GM23338 (cell line): Measurements from ENCODE around the gene SMARCC2. TPM values are rescaled to one million over a fixed set of nuclear protein-coding genes. Genes with fewer than 3 reads are reported as not detected.
A peak's percentile ranks its signal among the peaks of the same experiment; 100 is the strongest.

ENCODE experiments used
- ATAC-seq: fragments of 200-7000 bp; cut with Tn5 transposase; 3 replicates; pipeline ENCODE4 v1.9.1; 2020
- DNase-seq: peaks from one replicate; pipeline ENCODE4 v3.0.0-alpha.2; 2015; ENCODE audit warnings: low spot score
- H2AFZ ChIP-seq: fragments of 200-600 bp; sonication (generic); 2 replicates; pipeline ENCODE4 v1.8.0; 2016; ENCODE audit warnings: antibody characterized with exemption, mild to moderate bottlenecking, moderate library complexity
- H3F3A ChIP-seq: fragments of 200-600 bp; sonication (generic); replicated peaks from 2 replicates; pipeline ENCODE4 v1.8.0; 2017; ENCODE audit warnings: antibody characterized with exemption, mixed run types, low read depth
- H3K27ac ChIP-seq: fragments of 200-600 bp; sonication (generic); 2 replicates; pipeline ENCODE4 v1.6.1; 2016; ENCODE audit warnings: low read depth
- H3K27me3 ChIP-seq: fragments of 200-600 bp; sonication (generic); 2 replicates; pipeline ENCODE4 v1.8.0; 2016; ENCODE audit warnings: mild to moderate bottlenecking, mixed run types, moderate library complexity; ENCODE audit not compliant: insufficient read depth
- H3K36me3 ChIP-seq: fragments of 200-600 bp; sonication (generic); 2 replicates; pipeline ENCODE4 v1.8.0; 2016; ENCODE audit warnings: mild to moderate bottlenecking; ENCODE audit not compliant: insufficient read depth
- H3K4me1 ChIP-seq: fragments of 200-600 bp; sonication (generic); 2 replicates; pipeline ENCODE4 v1.8.0; 2016; ENCODE audit warnings: mild to moderate bottlenecking, moderate library complexity; ENCODE audit not compliant: insufficient read depth
- H3K4me2 ChIP-seq: fragments of 200-600 bp; sonication (generic); 2 replicates; pipeline ENCODE4 v1.7.1; 2017; ENCODE audit warnings: mixed run types
- H3K4me3 ChIP-seq: fragments of 200-600 bp; sonication (generic); 2 replicates; pipeline ENCODE4 v1.6.1; 2016; ENCODE audit warnings: mixed run types
- H3K79me2 ChIP-seq: fragments of 200-600 bp; sonication (generic); replicated peaks from 2 replicates; pipeline ENCODE4 v1.8.0; 2017; ENCODE audit warnings: mild to moderate bottlenecking; ENCODE audit not compliant: insufficient read depth
- H3K9me2 ChIP-seq: fragments of 200-600 bp; sonication (generic); 2 replicates; pipeline ENCODE4 v1.8.0; 2017; ENCODE audit not compliant: insufficient read depth
- H4K20me1 ChIP-seq: fragments of 200-600 bp; sonication (generic); replicated peaks from 2 replicates; pipeline ENCODE4 v1.8.0; 2017; ENCODE audit warnings: mild to moderate bottlenecking; ENCODE audit not compliant: insufficient read depth
- H3K27ac Mint-ChIP-seq: 2 replicates; pipeline ENCODE4 v1.8.0; 2020; ENCODE audit warnings: inconsistent platforms, mild to moderate bottlenecking, moderate library complexity, mixed read lengths
- H3K27me3 Mint-ChIP-seq: 3 replicates; pipeline ENCODE4 v1.8.0; 2022; ENCODE audit warnings: low read depth, mild to moderate bottlenecking, moderate library complexity, mixed read lengths, inconsistent platforms; ENCODE audit not compliant: insufficient read depth, poor library complexity
- H3K36me3 Mint-ChIP-seq: 3 replicates; pipeline ENCODE4 v1.8.0; 2021; ENCODE audit warnings: low read depth, mild to moderate bottlenecking, inconsistent platforms, moderate library complexity, mixed read lengths
- H3K4me1 Mint-ChIP-seq: 3 replicates; pipeline ENCODE4 v1.8.0; 2020; ENCODE audit warnings: mild to moderate bottlenecking, inconsistent platforms, mixed read lengths
- H3K4me3 Mint-ChIP-seq: 3 replicates; pipeline ENCODE4 v1.8.0; 2021; ENCODE audit warnings: moderate library complexity, mild to moderate bottlenecking, inconsistent platforms, mixed read lengths
- H3K9me3 Mint-ChIP-seq: 3 replicates; pipeline ENCODE4 v1.8.0; 2020; ENCODE audit warnings: moderate library complexity, mild to moderate bottlenecking, inconsistent platforms, mixed read lengths
- CREB1 ChIP-seq: fragments of 250-450 bp; sonication (Bioruptor Pico); IDR thresholded peaks from 2 replicates; pipeline ENCODE4 v1.5.0; 2020; ENCODE audit warnings: low read depth, mild to moderate bottlenecking, moderate library complexity
- CTCF ChIP-seq, 2 experiments: fragments of 200-600 bp in 1 of 2; sonication (generic) in 1 of 2; conservative IDR thresholded peaks; 2 replicates each; pipeline versions ENCODE4 v1.5.1 to v1.6.1; 2016 to 2017; ENCODE audit warnings: antibody characterized with exemption in 2 of 2, low read depth in 2 of 2, mild to moderate bottlenecking in 2 of 2, moderate library complexity in 1 of 2
- ETS1 ChIP-seq: IDR thresholded peaks from 2 replicates; pipeline ENCODE4 v1.6.1; 2016; ENCODE audit warnings: antibody characterized with exemption
- EZH2 ChIP-seq: fragments of 200-600 bp; sonication (generic); IDR thresholded peaks from one replicate; pipeline ENCODE4 v1.8.0; 2017; ENCODE audit warnings: antibody characterized with exemption, mild to moderate bottlenecking, low read depth; ENCODE audit not compliant: unreplicated experiment
- EZH2phosphoT487 ChIP-seq: fragments of 200-600 bp; sonication (generic); IDR thresholded peaks from one replicate; pipeline ENCODE4 v1.8.1; 2018; ENCODE audit warnings: antibody characterized with exemption; ENCODE audit not compliant: unreplicated experiment
- JUNB ChIP-seq: IDR thresholded peaks from one replicate; pipeline ENCODE4 v1.6.1; 2016; ENCODE audit warnings: antibody characterized with exemption; ENCODE audit not compliant: unreplicated experiment
- NANOG ChIP-seq: IDR thresholded peaks from 2 replicates; pipeline ENCODE4 v1.6.1; 2016; ENCODE audit warnings: antibody characterized with exemption, borderline replicate concordance
- POLR2AphosphoS5 ChIP-seq: IDR thresholded peaks from 2 replicates; pipeline ENCODE4 v1.6.1; 2016; ENCODE audit warnings: antibody characterized with exemption, low read depth
- REST ChIP-seq: IDR thresholded peaks from one replicate; pipeline ENCODE4 v1.6.1; 2018; ENCODE audit warnings: antibody characterized with exemption; ENCODE audit not compliant: unreplicated experiment
- STAT1 ChIP-seq: IDR thresholded peaks from one replicate; pipeline ENCODE4 v1.6.1; 2016; ENCODE audit warnings: antibody characterized with exemption; ENCODE audit not compliant: unreplicated experiment
- ZNF114 ChIP-seq: fragments of 250-450 bp; sonication (Bioruptor Pico); IDR thresholded peaks from 2 replicates; pipeline ENCODE4 v1.5.0; 2020; ENCODE audit warnings: mild to moderate bottlenecking, moderate library complexity
- ZNF331 ChIP-seq: fragments of 250-450 bp; sonication (Bioruptor Pico); IDR thresholded peaks from 2 replicates; pipeline ENCODE4 v1.5.0; 2020; ENCODE audit warnings: low read depth, mild to moderate bottlenecking, moderate library complexity
- ZNF462 ChIP-seq: fragments of 250-450 bp; sonication (Bioruptor Pico); IDR thresholded peaks from 2 replicates; pipeline ENCODE4 v1.5.0; 2020; ENCODE audit warnings: mild to moderate bottlenecking, moderate library complexity
- polyA plus RNA-seq: library from polyadenylated mRNA; unstranded; fragments of >200 nt; fragmentation: Nextera tagmentation; extraction: Ambion mirVana; gene quantifications from 2 replicates; pipeline ENCODE4 v1.2.1, GENCODE V29; 2016
- total RNA-seq: library from RNA; depleted of rRNA; stranded (reverse); fragments of >200 nt; shearing (Covaris generic); gene quantifications from 2 replicates; pipeline ENCODE4 v1.2.3, GENCODE V29; 2014

SMARCC2 gene
- total and polyA plus RNA-seq, 2 experiments from 2014 or later: 40.4 to 68.3 TPM

- Mint-ChIP-seq H3K27me3 (peaks cover 34% of the 10 kb centered on the region), H3K36me3 (peaks cover 37% of the 10 kb centered on the region), H3K27ac (no peak overlapping the region), H3K4me3 (peak overlapping the region; percentile 34; the same call in 1 of the 3 replicates), H3K9me3 (no peaks in the 10 kb centered on the region; the same call in none of the 3 replicates), H3K4me1 (peaks cover 35% of the 10 kb centered on the region)
- DNase-seq (no peak), ATAC-seq (no peak)
- H3K36me3 ChIP-seq: peaks cover 6% of the 10 kb centered on the region; the same call in 1 of the 2 replicates
- H3K27ac ChIP-seq: no peak overlapping the region
- no peaks in the 10 kb centered on the region for H3K9me2 ChIP-seq
- peaks cover 29% of the 10 kb centered on the region for H3K79me2 ChIP-seq
- no peak for TF ChIP-seq EZH2phosphoT487
- no peak for TF ChIP-seq ETS1
- no peak for TF ChIP-seq CTCF (conservative IDR thresholded peaks at IDR 0.05; ENCODE audit: low read depth in 2 of 2)
- TF ChIP-seq JUNB: no peak
- no peak for TF ChIP-seq POLR2AphosphoS5
- no peak for TF ChIP-seq REST
- no peak for TF ChIP-seq EZH2
- no peak for TF ChIP-seq ZNF462 (CRISPR knock-in tag)
- no peak for TF ChIP-seq ZNF331 (CRISPR knock-in tag)
- TF ChIP-seq STAT1: no peak
- TF ChIP-seq ZNF114 (CRISPR knock-in tag): no peak
- no peak for TF ChIP-seq CREB1 (CRISPR knock-in tag)
- no peak for TF ChIP-seq NANOG
- H3F3A ChIP-seq: peaks cover 31% of the 10 kb centered on the region
- no peaks in the 10 kb centered on the region for H3K27me3 ChIP-seq
- H3K4me3 ChIP-seq: no peak overlapping the region
- no peaks in the 10 kb centered on the region; the same call in 1 of the 2 replicates for H4K20me1 ChIP-seq
- H3K4me1 ChIP-seq: peaks cover 28% of the 10 kb centered on the region
- no peak overlapping the region for H3K4me2 ChIP-seq
- no peak overlapping the region for H2AFZ ChIP-seq
Measured at GRCh38 chr12:56154818-56155217, 34.5 kb downstream of the SMARCC2 start.
